A673 (cell line): ENCODE measurements around the gene TSHZ1.

Experiments used
- EZH2 ChIP-seq: fragments of 200-600 bp; sonication (generic); IDR thresholded peaks from 2 replicates; pipeline ENCODE4 v1.6.1; 2017; ENCODE audit warnings: borderline replicate concordance, low read depth, mild to moderate bottlenecking, mixed read lengths, antibody characterized with exemption, low read length; ENCODE audit not compliant: poor library complexity, severe bottlenecking
- TF ChIP-seq, protein P1 (sequence below): fragments of 300-800, 200-600 bp; sonication (generic); conservative IDR thresholded peaks from 2 replicates; pipeline ENCODE4 v1.5.1; 2017; ENCODE audit warnings: low read depth, mild to moderate bottlenecking, antibody characterized with exemption, low read length, moderate library complexity, mixed read lengths

GRCh38 chr18:75250471-75250821, 39.8 kb downstream of the TSHZ1 start:
- TF ChIP-seq, protein P1, sequence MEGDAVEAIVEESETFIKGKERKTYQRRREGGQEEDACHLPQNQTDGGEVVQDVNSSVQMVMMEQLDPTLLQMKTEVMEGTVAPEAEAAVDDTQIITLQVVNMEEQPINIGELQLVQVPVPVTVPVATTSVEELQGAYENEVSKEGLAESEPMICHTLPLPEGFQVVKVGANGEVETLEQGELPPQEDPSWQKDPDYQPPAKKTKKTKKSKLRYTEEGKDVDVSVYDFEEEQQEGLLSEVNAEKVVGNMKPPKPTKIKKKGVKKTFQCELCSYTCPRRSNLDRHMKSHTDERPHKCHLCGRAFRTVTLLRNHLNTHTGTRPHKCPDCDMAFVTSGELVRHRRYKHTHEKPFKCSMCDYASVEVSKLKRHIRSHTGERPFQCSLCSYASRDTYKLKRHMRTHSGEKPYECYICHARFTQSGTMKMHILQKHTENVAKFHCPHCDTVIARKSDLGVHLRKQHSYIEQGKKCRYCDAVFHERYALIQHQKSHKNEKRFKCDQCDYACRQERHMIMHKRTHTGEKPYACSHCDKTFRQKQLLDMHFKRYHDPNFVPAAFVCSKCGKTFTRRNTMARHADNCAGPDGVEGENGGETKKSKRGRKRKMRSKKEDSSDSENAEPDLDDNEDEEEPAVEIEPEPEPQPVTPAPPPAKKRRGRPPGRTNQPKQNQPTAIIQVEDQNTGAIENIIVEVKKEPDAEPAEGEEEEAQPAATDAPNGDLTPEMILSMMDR = no peak
- TF ChIP-seq EZH2 = no peak
